GM18951 (cell line): Measurements from ENCODE around the gene FRS3.
"Not testable (repeated sequence)": the region's sequence is repeated elsewhere in the genome, so short reads cannot be mapped to it uniquely, and the experiment has no call there.

Source experiments
- POLR2A ChIP-seq: IDR thresholded peaks from 4 replicates; pipeline ENCODE4 v1.6.1; 2011; ENCODE audit warnings: mild to moderate bottlenecking; ENCODE audit not compliant: insufficient read length, insufficient read depth; ENCODE audit errors: extremely low read depth
- in situ Hi-C: fragments of 300-500 bp; cut with MboI; formaldehyde crosslinking; loops from one replicate; pipeline ENCODE4 v1.12.0; 2022; ENCODE audit warnings: low sequenced_read_pairs, mixed read lengths, inconsistent platforms; ENCODE audit not compliant: unreplicated experiment

FRS3 gene

GRCh38 chr6:41779788-41780550 lies at the start of gene FRS3:
Gene FRS3, minus strand, starts transcription at chr6:41779900. Its CDS starts 2,913 bp downstream, at chr6:41776987.
- peak; percentile 64 for TF ChIP-seq POLR2A
- in situ Hi-C loops: no loop called here

- in situ Hi-C loops: no loop called here
- TF ChIP-seq POLR2A: no peak
Measured at GRCh38 chr6:41826343-41827022, 46.8 kb upstream of the FRS3 start.

- in situ Hi-C loops: no loop called here
- no peak for TF ChIP-seq POLR2A
Measured at GRCh38 chr6:41824571-41825569, 45.2 kb upstream of the FRS3 start.

GRCh38 chr6:41823178-41823577 lies 43.5 kb upstream of the FRS3 start:
- no peak for TF ChIP-seq POLR2A
- in situ Hi-C loops: no loop called here

- in situ Hi-C loops: no loop called here
- no peak for TF ChIP-seq POLR2A
Measured at GRCh38 chr6:41822021-41822420, 42.3 kb upstream of the FRS3 start.

GRCh38 chr6:41821266-41821665 lies 41.6 kb upstream of the FRS3 start:
- no peak for TF ChIP-seq POLR2A
- in situ Hi-C loops: no loop called here

DNA sequence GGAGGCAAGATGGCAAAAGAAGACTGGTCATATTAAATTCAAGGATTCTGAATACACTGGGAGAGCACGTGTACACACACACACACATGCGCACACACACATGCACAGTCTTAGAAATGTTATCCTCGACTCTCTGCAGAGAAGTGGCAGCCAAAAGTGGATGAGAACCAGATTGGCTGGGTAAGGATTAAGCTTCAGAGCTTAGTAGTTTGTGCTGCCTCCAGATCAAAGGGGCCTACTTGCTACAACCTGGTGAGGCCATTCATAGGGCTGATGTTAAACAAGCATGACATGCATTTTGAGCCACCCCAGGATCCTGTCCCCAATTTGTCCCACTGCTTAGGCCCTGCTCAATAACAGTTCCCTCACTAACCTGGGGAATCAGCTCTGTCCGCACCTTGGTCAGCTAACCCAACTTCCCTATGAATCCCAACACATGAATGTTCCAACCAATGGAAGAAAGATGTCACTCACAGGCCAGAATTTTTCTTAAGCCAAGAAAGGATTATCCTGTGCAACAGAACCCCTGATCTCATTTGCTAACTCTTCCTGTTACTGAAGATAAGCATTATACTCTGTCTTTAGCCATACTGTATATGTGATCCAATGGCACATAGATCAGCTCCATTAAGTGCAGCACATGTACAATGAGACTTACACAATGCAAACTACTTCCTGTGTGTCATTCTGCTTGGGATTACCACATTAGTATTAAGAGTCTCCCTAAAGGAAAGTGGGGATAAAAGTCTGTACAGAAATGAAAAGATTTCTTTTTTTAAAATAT lies 38.8 kb upstream of the FRS3 start:
- in situ Hi-C loops: no loop called here
- TF ChIP-seq POLR2A: no peak

DNA sequence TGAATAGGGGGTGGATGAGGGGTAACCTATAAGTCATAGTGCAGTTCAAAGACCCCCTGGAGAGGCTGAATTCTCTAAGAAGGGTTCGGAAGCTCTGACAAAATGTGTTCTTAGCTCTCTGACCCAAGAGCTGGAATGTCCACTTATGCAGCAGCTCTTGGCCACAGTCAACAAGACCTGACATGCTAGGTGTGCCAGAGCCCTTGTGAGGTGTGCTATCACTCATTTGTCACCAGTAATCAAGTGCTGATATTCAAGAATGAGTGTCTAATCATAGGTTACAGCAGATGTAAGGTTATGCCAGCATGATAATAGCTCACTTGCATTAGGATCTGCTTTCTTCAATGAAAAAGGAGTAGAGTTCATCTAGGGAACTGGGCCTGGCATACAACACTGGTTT lies 35.9 kb upstream of the FRS3 start:
- TF ChIP-seq POLR2A: no peak
- in situ Hi-C loops: no loop called here

DNA sequence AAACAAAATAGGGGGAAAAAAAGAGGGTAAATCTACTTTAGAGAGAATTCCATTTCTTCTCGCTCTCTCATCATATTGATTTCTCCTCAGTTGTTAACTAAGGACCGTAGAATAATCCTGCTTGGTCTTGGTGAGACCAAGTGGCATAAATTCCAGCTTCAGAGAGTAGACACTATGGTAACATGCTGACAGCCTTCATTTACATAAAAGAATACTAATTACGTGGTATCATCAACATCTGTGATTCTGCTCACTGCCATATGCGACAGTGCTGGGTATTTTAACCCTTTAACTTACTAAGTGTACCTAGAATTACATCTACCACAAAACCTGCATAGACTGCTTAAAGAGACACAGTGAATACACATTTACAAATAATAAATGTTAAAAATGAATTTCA lies 34.9 kb upstream of the FRS3 start:
- in situ Hi-C loops: no loop called here
- TF ChIP-seq POLR2A: no peak

GRCh38 chr6:41813956-41814355 lies 34.3 kb upstream of the FRS3 start:
- no peak for TF ChIP-seq POLR2A
- in situ Hi-C loops: no loop called here

DNA sequence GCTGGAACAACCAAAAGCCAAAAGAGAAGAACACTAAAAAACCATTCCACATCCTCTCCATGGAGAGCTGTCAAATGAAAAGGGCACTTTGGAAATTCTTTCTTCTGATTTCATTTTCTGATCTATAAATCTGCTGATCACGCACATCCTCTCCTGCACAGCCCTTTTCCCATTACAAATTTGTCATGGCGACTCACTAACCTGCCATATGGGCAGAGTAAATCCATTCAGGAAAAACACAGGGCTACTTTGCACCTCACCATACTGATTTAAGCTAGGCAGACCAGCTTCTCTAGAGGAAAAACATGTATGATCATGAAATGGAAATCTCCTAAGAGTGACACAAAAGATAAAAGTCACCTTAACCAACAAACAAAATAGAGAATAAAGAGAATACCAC lies 33.8 kb upstream of the FRS3 start:
- in situ Hi-C loops: no loop called here

DNA sequence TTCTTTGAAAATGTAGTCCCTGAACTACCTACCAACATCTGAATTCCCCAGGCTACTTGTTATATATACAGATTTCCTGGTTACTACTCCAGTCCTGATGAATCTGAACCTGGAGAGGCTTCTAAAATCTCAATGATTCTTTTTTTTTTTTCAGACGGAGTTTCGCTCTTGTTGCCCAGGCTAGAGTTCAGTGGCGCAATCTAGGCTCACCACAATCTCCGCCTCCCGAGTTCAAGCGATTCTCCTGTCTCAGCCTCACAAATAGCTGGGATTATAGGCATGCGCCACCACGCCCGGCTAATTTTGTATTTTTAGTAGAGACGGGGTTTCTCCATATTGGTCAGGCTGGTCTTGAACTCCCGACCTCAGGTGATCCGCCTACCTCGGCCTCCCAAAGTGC lies 32.2 kb upstream of the FRS3 start:
- in situ Hi-C loops: not testable (repeated sequence)

More for the DNA sequence above, 33.8 kb upstream of the FRS3 start:
- TF ChIP-seq POLR2A: no peak

DNA sequence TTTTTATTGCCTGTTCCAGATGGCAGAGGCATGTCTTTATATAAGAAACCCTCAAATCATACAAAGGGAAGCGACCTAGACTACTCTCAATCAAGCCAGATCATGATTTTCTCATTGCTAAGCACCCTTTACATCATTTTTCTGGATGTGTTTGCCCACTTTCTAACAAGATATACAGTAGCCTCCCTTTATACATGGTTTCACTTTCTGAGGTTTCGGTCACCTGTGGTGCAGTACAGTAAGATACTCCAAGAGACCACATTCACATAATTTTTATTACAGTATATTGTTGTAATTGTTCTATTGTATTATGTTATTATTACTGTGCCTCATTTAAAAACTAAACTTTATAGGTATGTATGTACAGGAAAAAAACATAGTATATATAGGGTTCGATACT lies 31.4 kb upstream of the FRS3 start:
- in situ Hi-C loops: no loop called here
- TF ChIP-seq POLR2A: no peak
